ENCODE data around the gene C9orf43.

DNA sequence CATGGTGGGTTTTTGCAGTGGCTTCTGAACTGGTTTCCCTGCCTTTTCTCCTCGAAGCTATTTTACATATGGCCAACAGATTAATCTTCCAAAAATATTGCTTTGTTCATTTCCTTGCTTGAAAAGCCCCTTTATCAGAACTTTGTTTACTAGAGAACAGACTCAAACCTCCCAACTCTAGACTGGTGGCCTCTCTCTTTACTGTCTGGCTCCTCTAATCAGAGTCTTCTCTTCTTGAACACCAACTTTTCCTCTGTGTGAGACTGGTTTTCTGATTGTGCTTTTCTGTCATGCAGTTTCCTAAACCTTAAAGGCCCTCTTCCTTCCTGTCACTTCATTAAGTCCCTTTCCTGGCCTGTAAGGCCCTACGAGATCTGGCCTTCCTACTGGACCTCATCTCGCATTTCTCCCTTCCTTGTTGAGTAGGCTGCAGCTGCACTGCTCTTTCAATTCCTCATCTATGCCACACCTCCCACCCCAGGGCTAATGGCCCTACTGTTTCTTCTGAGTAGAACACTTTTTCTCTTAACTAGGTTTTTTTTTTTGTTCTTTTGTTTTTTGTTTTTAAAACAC lies 5.7 kb downstream of the C9orf43 start:
- peak; percentile 52 for TF ChIP-seq POLR2A (IDR thresholded peaks at IDR 0.05; ENCODE audit: low read depth, low read length)
- no peak for TF ChIP-seq POLR2AphosphoS5 (IDR thresholded peaks at IDR 0.05; ENCODE audit: low read depth, low read length)

All from GM12892 (cell line).